Body of pancreas (tissue), 4 donors: ENCODE measurements around the gene GGTLC3. TPM values are rescaled to one million over a fixed set of nuclear protein-coding genes. Genes with fewer than 3 reads are reported as not detected.
"Not testable (repeated sequence)": the region's sequence is repeated elsewhere in the genome, so short reads cannot be mapped to it uniquely, and the experiment has no call there.

ENCODE experiments used
- ATAC-seq: fragments of 150-250 bp; one replicate; pipeline ENCODE4 v1.9.1; 2016
- DNase-seq, 4 donors: peaks; one replicate each; pipeline ENCODE4 v3.0.0-alpha.2; 2019
- H3K27ac ChIP-seq, 4 donors: fragments of 200-600 bp; sonication (generic); 1 replicate in 3 of 4; 2 replicates in 1 of 4; pipeline versions ENCODE4 v1.5.1 to v1.6.1; 2016 to 2019; ENCODE audit warnings: mild to moderate bottlenecking in 1 of 4, mixed read lengths in 1 of 4, moderate library complexity in 1 of 4
- H3K27me3 ChIP-seq, 2 donors: fragments of 200-600 bp; sonication (generic); one replicate each; pipeline ENCODE4 v1.6.0; 2016; ENCODE audit warnings: mild to moderate bottlenecking in 1 of 2
- H3K36me3 ChIP-seq, 2 donors: fragments of 200-600 bp; sonication (generic); replicated peaks in 1 of 2; 2 replicates each; pipeline ENCODE4 v1.5.1; 2016; ENCODE audit warnings: low read depth in 2 of 2; ENCODE audit not compliant: insufficient read depth in 1 of 2
- H3K4me1 ChIP-seq: fragments of 200-600 bp; sonication (generic); one replicate; pipeline ENCODE4 v1.6.0; 2016
- H3K4me3 ChIP-seq, 2 donors: fragments of 200-600 bp; sonication (generic); 1 replicate in 1 of 2; 2 replicates in 1 of 2; pipeline ENCODE4 v1.5.1; 2016 to 2019
- H3K9me3 ChIP-seq, 3 donors: fragments of 200-600 bp; sonication (generic); 1 replicate in 2 of 3; 2 replicates in 1 of 3; pipeline ENCODE4 v1.5.1; 2016
- WGBS, 2 donors: methylation state at CpG; one replicate each; pipeline ENCODE4 v1.1.5; 2017; 5-methylcytosine and 5-hydroxymethylcytosine counted together
- intact Hi-C: fragments of 100-400 bp; cut with DNase I; formaldehyde crosslinking; loops from one replicate; pipeline ENCODE4 v1.15.1; 2023
- total RNA-seq, 2 donors: library from RNA; depleted of rRNA; stranded (reverse); fragments of >200 nt; gene quantifications; one replicate each; pipeline ENCODE4 v1.1.0, GENCODE V29; 2016

Gene GGTLC3
- total RNA-seq, 2 donors from 2014 or later, result not detected

- ATAC-seq, H3K4me3 ChIP-seq, H3K36me3 ChIP-seq, intact Hi-C loops, DNase-seq, H3K9me3 ChIP-seq, H3K27me3 ChIP-seq, H3K4me1 ChIP-seq, H3K27ac ChIP-seq: not testable (repeated sequence)
- WGBS, 2 donors, result 95% methylated on average over 4 of the region's 6 CpGs; no CpG with 5 or more reads in 1 of the 2 donors
Measured at GRCh38 chr22:18539994-18540393, 22.0 kb upstream of the GGTLC3 start.

DNA sequence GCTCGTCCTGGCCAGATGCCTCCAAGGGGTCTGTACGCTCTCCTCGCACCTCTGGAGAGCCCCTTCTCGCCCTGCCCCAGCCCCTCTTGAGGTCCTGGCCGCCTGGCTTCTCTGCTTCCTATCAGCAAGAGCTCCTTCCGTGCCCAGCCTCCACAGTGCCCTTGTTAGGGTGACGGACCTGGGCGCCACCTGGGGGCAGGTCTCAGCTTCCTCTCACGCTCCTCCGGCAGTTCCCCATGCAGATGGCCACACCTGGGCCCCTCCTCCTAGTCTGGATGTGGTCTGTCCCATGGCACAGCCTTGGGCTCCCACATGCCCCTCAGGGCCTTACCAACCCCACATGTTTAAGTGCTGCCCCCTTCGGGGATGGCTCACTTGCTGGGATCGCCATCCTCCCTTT, 16.4 kb upstream of the GGTLC3 start:
- H3K9me3 ChIP-seq, H3K36me3 ChIP-seq, H3K27me3 ChIP-seq, H3K27ac ChIP-seq, H3K4me3 ChIP-seq, ATAC-seq, H3K4me1 ChIP-seq, intact Hi-C loops, DNase-seq: not testable (repeated sequence)
- no CpG with 5 or more reads among the region's 12 CpGs for WGBS, 2 donors

- intact Hi-C loops, H3K4me1 ChIP-seq, H3K27ac ChIP-seq, ATAC-seq, H3K4me3 ChIP-seq, H3K27me3 ChIP-seq, DNase-seq, H3K36me3 ChIP-seq, H3K9me3 ChIP-seq: not testable (repeated sequence)
- WGBS, 2 donors, result no CpG with 5 or more reads among the region's 11 CpGs
Measured at GRCh38 chr22:18533633-18534032, 15.7 kb upstream of the GGTLC3 start.

- no CpG with 5 or more reads among the region's 57 CpGs for WGBS, 2 donors
- H3K9me3 ChIP-seq, H3K4me1 ChIP-seq, H3K4me3 ChIP-seq, H3K27me3 ChIP-seq, H3K27ac ChIP-seq, DNase-seq, H3K36me3 ChIP-seq, intact Hi-C loops: not testable (repeated sequence)
- ATAC-seq, result peak; percentile 23
Measured at GRCh38 chr22:18529416-18530145, 11.6 kb upstream of the GGTLC3 start.

- peak overlapping the region in 1 of 4 donors; percentile 16 for H3K27ac ChIP-seq
- H3K9me3 ChIP-seq, H3K4me3 ChIP-seq, H3K36me3 ChIP-seq, intact Hi-C loops, H3K4me1 ChIP-seq, H3K27me3 ChIP-seq: not testable (repeated sequence)
- WGBS, 2 donors, result no CpG with 5 or more reads among the region's 66 CpGs
- DNase-seq (peak; percentile 57 to 90 (median 69)), ATAC-seq (peak; percentile 91)
Measured at GRCh38 chr22:18528597-18529415, 10.8 kb upstream of the GGTLC3 start.

DNA sequence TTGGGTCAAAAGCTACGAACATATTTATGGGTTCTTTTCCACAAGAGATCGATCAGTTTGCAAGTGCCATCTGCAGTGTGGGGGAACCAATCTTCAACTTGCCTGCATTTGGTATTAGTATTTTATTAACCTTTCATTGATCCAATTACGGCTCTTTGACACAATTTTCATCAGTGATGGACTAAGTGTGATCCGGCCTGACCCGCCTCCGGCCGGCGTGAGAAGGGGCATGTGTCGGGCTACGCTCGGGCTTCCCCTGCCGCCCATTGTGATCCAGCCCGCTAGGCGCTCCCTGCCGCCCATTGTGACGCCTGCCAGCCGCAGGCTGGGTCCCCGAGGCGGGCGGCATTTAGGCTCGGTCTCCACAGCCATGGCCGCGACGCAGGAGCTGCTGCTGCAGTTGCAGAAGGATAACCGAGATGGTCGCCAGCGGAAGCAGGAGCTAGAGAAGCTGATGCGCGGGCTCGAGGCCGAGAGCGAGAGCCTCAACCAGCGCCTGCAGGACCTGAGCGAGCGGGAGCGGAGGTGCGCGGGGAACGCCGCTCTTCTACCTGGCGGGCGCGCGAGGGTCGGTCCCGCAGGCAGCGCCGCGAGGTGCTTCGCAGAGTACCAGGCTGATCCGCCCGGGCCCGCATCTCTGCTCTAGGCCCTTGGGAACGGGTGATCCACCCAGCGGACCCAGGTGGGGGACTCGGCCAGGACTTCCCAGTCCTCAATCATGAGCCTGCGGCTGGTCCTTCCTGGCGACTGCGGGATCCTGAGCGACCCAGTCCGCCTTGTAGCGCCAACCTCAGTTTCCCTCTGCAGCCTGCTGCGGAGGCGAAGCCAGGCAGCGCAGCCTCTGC, 10.0 kb upstream of the GGTLC3 start, which contains the start of gene TMEM191B:
TMEM191B (plus strand) TSS at position 51 of the 845 bp plus-strand sequence; CDS start at position 230, 179 bp downstream.
- H3K9me3 ChIP-seq, intact Hi-C loops, H3K4me1 ChIP-seq, H3K27me3 ChIP-seq, H3K4me3 ChIP-seq, H3K36me3 ChIP-seq, DNase-seq: not testable (repeated sequence)
- peak; percentile 1 for ATAC-seq
- WGBS, 2 donors, result no CpG with 5 or more reads among the region's 65 CpGs
- H3K27ac ChIP-seq, result peak within 1 kb of the TSS in 1 of 4 donors; percentile 16

- intact Hi-C loops, result not testable (repeated sequence)
Measured at GRCh38 chr22:18523328-18523727, 5.4 kb upstream of the GGTLC3 start.

GRCh38 chr22:18522762-18523161, 4.8 kb upstream of the GGTLC3 start:
- H3K36me3 ChIP-seq, ATAC-seq, H3K27me3 ChIP-seq, intact Hi-C loops, H3K4me1 ChIP-seq, DNase-seq, H3K4me3 ChIP-seq, H3K9me3 ChIP-seq, H3K27ac ChIP-seq: not testable (repeated sequence)
- WGBS, 2 donors, result no CpG with 5 or more reads among the region's 6 CpGs

More at GRCh38 chr22:18523328-18523727, 5.4 kb upstream of the GGTLC3 start:
- ATAC-seq, result peak; percentile 45
- not testable (repeated sequence) for H3K4me3 ChIP-seq, DNase-seq, H3K4me1 ChIP-seq, H3K27ac ChIP-seq, H3K9me3 ChIP-seq, H3K27me3 ChIP-seq, H3K36me3 ChIP-seq
- WGBS, 2 donors, result no CpG with 5 or more reads among the region's 4 CpGs

DNA sequence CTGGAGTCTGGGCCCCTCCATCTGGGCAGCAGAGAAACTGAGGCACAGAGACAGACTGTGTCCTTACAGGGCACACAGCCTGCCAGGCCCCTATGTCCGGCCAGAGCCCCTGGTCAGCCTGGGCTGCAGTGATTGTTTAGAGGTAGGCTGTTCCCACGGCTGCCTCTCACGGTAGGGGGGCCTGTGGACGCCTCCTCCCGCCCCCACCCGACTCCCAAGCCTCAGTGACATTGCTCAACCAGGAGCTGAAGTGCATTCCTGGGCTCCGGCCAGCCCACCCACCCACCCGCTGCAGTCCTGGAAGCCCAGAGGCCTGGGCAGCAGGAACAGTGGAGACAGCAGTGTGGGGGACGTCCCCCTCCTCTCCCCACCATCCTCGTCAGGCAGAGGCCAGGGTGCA, 4.5 kb downstream of the GGTLC3 start:
- DNase-seq, H3K36me3 ChIP-seq, H3K4me1 ChIP-seq, intact Hi-C loops, H3K27me3 ChIP-seq, H3K4me3 ChIP-seq, H3K27ac ChIP-seq, H3K9me3 ChIP-seq, ATAC-seq: not testable (repeated sequence)
- WGBS, 2 donors, result 87% methylated on average over 3 of the region's 10 CpGs; no CpG with 5 or more reads in 1 of the 2 donors

DNA sequence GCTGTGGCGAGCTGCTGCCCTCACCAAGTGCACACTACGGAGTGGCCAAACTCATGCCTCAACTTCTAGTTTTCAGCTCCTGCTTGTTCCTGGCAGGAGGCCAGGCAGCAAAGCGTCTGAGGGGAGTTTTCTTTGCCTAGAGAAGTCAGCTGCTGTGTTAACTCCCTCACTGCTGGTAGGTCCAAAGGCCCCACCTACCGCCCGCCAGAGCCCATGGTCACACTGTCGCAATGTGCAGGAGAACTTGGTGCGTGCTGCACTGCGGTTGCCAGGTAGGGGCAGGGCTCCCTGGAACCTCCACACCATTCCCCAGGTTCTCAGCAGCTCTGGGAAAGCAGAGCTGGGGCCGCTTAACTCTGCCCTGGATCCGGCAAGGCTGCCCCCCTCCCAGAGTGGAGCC, 5.6 kb downstream of the GGTLC3 start:
- H3K9me3 ChIP-seq, ATAC-seq, DNase-seq, H3K27ac ChIP-seq, H3K27me3 ChIP-seq, H3K36me3 ChIP-seq, H3K4me3 ChIP-seq, H3K4me1 ChIP-seq, intact Hi-C loops: not testable (repeated sequence)
- WGBS, 2 donors, result no CpG with 5 or more reads among the region's 10 CpGs

DNA sequence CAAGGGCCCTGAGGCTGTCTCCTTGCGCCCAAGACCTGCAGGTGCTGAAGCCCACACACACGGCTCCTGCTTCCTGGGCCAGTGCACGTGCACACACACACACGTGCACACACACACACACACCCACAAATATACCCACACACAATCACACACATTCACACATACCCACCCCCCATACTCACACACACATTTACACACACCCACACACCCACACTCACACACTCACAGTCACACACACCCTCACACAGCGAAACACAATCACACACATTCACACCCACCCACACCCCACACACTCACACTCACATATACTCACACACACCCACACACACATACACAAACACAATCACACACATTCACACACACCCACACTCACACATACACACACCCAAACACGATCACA, 6.6 kb downstream of the GGTLC3 start:
- intact Hi-C loops, H3K27me3 ChIP-seq, H3K4me1 ChIP-seq, H3K4me3 ChIP-seq, H3K36me3 ChIP-seq, DNase-seq, H3K27ac ChIP-seq, ATAC-seq, H3K9me3 ChIP-seq: not testable (repeated sequence)
- 79 to 87% methylated on average over 6 of the region's 6 CpGs for WGBS, 2 donors
